NCI-H1048 (cell line): ENCODE measurements around the gene RBFOX2.
"Not testable (repeated sequence)": the region's sequence is repeated elsewhere in the genome, so short reads cannot be mapped to it uniquely, and the experiment has no call there.

ENCODE experiments used
- DNase-seq: peaks from one replicate; lab custom pipeline; 2025; lab: John Stamatoyannopoulos, UW

RBFOX2 gene, protein sequence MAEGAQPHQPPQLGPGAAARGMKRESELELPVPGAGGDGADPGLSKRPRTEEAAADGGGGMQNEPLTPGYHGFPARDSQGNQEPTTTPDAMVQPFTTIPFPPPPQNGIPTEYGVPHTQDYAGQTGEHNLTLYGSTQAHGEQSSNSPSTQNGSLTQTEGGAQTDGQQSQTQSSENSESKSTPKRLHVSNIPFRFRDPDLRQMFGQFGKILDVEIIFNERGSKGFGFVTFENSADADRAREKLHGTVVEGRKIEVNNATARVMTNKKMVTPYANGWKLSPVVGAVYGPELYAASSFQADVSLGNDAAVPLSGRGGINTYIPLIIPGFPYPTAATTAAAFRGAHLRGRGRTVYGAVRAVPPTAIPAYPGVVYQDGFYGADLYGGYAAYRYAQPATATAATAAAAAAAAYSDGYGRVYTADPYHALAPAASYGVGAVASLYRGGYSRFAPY

GRCh38 chr22:36028646-36029405, at the start of gene RBFOX2:
RBFOX2 (minus strand) TSS chr22:36028824; CDS start chr22:36028425, 399 bp downstream.
- DNase-seq, result peak; percentile 80

DNA sequence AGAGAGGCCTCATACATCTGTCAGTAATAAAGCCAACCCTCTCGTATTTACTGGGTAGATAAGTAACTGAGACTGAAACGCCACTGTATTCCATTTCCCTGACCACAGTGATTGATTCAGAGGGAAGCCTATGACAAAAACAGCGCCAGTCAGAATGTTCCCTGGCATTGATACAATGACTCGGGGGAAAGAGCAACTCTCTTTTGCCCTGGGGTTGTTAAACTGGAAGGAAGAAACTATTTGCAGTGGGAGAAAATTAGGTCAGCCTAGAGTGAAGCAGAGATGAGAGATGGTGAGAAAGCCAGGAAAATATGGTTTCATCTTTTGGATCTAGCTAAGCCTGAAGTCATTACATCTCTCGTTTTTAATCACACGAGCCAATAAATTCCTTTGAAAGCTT, 48.6 kb upstream of the RBFOX2 start:
- DNase-seq, result no peak

GRCh38 chr22:36075724-36076123, 47.1 kb upstream of the RBFOX2 start:
- no peak for DNase-seq

DNA sequence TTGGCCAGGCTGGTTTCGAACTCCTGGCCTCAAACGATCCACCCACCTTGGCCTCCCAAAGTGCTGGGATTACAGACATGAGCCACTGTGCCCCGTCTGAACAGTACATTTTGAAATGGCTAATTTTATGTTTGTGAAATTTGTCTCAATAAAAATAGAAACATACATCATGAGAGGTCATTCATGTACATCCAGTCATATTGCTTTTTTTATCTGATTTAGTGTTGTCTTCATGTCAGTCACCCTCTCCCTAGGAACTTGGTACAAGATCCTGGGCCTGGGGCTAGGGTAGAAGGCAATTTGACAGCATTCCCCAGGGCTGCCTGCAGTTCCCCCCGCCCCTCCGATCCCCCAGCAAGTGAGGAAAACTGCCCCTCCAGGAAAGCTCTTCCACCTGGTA, 46.6 kb upstream of the RBFOX2 start:
- no peak for DNase-seq

DNA sequence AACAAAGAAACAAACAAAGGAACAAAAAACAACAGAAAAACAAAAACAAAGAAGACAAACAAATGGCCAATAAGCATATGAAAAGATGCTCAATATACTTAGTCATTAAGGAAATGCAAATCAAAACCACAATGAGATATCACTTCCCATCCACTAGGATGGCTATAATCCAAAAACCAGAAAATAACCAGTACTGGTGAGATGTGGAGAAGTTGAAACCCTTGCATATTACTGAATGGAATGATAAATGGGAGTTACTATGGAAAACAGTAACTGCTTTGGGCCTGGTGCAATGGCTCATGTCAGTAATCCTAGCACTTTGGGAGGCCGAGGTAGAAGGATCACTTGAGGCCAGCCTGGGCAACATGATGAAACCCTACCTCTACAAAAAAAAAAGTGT, 44.9 kb upstream of the RBFOX2 start:
- DNase-seq, result no peak

DNA sequence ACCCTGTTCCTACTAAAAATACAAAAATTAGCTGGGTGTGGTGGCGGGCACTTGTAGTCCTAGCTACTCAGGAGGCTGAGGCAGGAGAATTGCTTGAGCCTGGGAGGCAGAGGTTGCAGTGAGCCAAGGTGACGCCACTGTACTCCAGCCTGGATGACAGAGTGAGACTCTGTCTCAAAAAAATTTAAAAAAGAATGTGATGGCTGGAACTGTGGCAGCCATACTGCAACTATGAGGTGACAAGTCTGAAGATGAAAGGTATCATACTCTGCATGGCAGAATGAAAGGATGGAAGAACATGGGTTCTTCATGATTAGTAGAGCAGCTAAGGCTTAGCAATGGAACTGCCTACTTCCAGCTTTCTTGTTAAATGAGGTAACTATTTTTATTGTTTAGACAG, 42.0 kb upstream of the RBFOX2 start:
- DNase-seq, result not testable (repeated sequence)

DNA sequence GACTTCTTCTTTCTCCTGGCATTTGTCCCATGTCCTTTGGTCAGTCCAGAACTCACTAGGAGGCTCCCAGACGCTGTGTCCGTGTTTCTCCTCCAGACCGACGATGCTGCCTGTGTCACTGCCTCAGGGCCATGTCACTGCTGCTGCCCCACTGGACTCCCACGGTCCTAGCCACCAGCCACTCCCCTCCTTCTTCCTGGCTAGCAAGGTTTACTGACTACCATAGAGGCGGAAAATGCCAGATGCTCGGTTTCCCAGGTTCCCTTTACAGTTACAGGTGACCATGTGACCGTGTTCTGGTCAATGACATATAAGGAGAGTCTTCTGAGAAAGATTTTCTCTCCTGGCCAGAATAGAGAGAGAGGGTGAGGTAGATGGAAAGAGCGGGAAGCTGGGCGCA, 40.7 kb upstream of the RBFOX2 start:
- DNase-seq, result no peak

- DNase-seq, result no peak
These were observed 40.2 kb upstream of the RBFOX2 start for GRCh38 chr22:36068776-36069344.

DNA sequence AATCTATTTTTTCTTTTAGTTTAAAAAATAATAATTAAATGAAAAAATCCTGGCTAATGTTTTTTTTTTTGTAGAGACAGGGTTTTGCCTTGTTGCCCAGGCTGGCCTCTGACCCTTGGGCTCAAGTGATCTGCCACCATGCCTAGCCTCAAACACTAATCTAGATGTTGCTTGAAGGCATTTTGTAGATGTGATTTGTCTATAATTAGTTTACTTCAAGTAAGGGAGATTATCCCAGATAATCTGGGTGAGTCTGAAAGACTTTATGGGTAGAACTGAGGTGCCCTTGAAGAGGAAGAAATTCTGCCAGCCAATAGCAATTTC, 38.6 kb upstream of the RBFOX2 start:
- no peak for DNase-seq

DNA sequence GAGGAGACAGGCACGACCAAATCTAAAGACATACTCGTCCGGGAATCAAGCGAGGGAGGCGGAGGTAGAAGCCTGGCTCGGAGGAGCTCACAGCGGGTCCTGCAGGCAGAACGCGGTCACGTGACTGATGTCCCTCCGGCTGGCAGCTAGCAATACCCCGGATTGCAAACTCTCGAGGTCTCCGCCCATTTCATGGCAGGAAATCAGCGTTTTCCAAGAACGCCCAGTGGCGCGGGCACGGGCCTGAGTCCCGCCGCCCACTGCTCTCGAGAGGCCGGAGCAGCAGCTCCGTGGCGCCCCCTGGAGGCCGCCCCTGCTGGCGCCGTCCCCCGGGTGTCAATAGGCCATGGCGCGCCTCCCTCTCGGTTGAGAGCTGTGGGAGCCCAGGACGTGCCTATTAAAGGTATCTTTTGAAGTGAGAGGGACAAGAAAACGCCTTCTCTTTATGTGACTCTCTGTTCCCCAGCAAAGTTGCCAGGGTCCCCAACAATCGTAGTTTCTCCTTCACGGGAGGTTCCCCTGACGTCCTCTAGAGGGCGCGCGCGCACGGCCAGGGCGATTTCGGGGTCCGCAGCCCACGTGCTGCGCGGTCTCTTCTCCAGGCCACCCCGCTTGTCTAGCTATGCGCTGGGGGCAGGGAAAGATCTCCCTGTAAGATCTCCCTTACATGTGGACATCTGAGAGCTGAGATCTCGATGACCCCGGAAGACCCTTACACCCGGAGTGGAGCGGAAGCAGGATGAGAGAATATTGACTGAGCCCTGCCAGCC, 37.3 kb upstream of the RBFOX2 start:
- peak; percentile 82 for DNase-seq

GRCh38 chr22:36065462-36065774, 36.8 kb upstream of the RBFOX2 start:
- no peak for DNase-seq

GRCh38 chr22:36064358-36064757, 35.7 kb upstream of the RBFOX2 start:
- no peak for DNase-seq

GRCh38 chr22:36056980-36057379, 28.4 kb upstream of the RBFOX2 start:
- no peak for DNase-seq

DNA sequence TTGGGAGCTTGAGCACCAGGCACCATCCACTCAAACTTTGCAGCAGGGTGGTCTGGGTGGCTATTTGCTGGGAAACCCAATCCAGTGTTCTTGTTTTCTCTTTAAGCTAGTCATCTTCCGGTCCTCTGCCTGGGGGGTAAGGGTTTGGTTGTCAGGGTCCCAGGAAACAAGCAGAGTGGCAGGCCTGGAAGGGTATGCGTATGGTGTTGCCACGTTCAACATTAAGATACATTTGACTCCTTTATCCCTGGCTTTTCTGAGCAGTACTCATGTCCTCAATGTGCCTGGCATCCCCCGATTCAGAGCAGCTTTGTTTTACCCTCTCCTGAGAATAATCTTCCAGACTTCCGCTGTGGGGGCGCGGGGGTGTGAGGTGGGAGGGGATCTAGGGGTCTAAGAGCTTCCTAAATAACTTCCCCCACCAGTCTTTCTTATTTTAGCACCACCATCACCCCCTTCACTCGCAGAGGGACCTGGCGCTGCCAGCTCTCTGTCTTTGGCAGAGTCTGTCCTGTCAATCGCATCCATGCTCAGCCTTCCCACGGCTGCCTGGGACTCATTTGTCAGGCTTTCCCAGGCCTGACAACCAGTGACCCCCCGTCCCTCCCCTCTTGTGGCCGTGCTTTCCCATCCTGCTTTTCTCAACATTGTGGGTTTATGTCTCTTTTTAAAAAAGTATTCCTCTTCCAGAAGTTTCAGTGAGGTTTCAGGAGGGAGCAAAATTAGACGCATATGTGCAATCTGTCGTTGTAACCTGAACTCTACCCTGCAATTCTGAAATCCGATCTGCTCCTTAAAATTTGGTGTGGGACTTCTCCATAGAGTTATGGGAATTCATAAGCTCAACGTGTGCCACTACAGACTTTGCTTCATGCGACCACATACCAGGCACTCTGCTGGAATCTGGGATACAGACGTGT, 27.0 kb upstream of the RBFOX2 start:
- no peak for DNase-seq

DNA sequence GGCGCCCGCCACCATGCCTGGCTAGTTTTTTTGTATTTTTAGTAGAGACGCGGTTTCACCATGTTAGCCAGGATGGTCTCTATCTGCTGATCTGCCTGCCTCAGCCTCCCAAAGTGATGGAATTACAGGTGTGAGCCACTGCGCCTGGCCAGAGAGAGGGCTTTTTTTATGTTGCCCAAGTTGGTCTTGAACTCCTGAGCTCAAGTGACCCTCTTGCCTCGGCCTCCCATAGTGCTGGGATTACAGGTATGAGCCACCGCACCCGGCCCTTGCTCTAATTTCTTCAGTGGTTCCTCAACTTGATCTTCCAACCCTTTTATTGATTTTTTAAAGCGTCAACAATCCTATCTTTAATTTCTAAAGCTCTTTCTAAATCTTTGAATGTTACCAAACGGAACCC, 25.8 kb upstream of the RBFOX2 start:
- not testable (repeated sequence) for DNase-seq

DNA sequence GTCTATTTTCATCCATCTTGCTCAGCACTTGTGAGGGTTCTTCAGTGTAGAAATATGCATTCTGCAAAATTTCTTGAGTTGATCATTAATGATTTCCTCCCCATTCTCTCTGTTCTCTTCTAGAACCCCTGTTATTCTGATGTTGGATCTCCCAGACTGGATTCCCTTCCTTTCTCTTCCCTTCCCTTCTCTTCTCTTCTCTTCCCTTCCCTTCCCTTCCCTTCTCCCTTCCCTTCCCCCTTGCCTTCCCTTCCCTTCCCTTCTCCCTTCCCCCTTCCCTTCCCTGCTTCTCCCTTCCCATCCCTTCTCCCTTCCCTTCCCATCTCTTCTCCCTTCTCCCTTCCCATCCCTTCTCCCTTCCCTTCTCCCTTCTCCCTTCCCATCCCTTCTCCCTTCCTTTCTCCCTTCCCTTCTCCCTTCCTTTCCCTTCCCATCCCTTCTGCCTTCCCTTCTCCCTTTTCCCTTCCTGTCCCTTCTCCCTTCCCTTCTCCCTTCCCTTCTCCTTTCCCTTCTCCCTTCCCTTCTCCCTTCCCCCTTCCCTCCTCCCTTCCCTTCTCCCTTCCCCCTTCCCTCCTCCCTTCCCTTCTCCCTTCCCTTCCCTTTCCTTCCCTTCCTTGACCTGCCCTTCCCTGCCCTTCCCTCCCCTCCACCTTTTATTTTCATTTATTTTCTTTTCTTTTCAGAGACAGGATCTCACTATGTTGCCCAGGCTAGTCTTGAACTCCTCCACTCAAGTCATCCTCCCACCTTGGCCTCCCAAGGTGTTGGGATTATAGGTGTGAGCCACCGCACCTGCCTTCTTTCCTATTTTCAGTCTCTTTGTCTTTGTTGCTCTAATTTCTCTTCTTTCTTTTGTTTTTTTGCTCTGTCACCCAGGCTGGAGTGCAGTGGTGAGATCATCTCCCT, 24.9 kb upstream of the RBFOX2 start:
- DNase-seq, result no peak

DNA sequence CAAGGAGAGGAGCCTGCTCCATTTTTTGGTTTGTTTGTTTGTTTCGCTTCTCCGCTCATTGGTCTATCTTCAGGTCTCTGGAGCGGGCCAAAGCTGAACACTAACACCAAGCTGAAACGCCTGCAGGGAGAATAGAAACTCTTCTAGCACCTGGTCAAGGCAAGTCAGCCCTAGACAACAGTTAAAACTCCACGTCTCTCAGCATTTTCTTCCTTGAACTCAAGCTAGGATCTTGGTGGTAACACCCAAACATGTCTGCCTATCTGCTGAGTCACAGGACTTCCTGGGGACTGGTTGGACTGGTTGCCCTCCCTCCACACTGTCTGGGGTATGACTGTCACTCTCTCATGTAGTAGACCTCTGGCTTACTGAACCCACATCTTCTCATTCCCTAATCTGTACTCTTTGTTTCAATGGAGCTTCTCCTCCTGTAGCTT, 23.9 kb upstream of the RBFOX2 start:
- no peak for DNase-seq

DNA sequence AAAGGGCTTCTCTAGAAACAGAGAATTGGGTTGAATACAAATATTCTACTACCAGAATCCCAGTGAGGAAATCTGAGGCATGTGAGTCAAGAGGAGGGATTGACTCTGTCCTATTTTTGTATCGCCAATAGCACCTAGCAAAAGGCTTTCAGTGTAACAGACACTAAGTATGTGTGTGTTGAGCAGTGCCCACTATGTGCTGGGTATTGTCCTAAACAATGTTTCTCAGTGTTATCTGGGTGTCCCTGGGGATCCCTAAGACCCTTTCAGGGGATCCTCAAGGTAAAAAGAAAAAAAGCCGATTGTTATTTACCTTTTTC, 21.0 kb upstream of the RBFOX2 start:
- DNase-seq, result no peak

DNA sequence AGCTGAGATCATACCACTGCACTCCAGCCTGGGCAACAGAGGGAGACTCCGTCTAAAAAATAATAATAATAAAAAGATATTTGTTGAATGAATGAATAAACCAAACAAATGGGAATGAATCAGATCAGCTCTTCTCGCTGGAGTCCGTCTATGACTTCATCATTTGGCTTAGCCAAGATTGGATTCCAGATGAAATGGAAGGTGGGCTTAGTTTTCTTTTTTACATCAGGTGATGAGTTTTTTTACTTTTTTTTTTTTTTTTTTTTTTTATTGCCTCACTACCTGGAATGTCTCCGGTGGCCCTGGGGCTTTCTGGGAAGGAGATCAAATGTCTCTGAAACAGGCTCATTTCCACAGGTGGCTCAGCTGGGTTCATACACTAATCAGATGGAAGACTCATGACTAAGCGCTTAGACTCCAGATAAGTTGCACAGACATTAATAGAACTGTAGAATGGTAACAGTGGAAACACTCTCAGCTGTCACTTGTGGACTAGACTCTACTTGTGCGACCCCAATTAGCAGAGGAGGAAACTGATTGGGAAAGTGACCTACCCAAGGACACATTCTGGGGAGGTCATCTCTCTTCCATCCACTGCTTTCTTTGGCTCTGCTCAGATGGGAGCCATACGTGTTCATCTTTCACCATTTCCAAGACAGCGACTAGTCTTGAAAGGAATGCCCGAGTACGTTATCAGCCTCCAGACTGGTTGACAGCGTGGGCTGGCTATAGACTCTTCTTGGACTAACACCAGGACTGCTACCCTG, 20.5 kb upstream of the RBFOX2 start:
- no peak for DNase-seq

DNA sequence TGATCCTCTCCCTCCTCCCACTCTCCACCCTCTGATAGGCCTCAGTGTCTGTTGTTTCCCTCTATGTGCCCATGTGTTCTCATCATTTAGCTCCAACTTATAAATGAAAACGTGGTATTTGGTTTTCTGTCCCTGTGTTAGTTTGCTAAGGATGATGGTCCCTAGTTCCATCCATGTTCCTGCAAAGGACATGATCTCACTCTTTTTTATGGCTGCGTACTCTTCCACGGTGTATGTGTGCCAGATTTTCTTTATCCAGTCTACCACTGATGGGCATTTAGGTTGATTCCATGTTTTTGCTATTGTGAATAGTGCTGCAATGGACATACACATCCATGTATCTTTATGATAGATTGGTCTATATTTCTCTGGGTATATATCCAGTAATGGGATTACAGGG, 15.9 kb upstream of the RBFOX2 start:
- DNase-seq, result not testable (repeated sequence)
